ENCODE results near the gene ACAA1.

DNA sequence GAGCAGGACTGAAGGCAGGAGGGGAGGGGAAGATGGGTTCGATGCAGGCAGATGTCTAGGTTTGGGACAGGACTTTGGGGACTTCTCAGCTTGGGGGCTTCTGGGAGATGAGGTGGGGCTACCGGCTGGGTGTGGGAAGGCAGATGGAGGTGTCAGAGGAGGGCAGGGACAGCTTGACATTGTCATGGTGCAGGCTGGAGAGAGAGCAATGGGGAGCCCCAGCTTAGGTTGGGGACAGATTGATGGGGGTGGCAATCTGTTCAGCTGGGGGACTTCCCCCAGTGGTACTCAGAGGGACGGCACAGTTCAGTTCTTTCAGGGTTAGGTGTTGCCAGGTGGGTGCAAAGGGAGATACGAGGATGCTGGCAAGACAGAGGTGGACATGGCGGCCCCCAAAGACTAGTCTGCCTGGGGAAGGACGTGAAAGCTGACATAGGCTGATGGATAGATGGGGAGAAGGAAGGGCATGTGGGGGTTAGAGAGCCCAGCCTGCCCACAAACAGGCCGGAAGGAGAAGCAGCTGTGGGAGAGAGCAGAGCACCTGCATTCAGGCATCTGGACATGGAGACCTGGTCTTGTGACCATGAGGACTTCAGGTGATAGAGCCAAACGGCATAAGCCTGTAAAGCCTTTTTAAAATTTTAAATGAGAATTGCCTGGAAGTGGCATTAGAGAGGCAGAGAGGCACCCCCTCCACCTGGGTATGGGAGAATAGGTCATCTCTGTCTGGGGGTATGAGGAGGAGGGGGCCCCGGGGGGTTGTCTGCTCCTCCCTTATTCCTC is 21.1 kb downstream of the ACAA1 start:
- TF ChIP-seq CTCF (IDR thresholded peaks at IDR 0.05) (no peak), POLR2A (IDR thresholded peaks at IDR 0.05) (no peak)

Measured in uterus (tissue), 2 donors.